Measurements from ENCODE around the gene CHIA. TPM values are rescaled to one million over a fixed set of nuclear protein-coding genes. Genes with fewer than 3 reads are reported as not detected.

Gene CHIA
- total RNA-seq, 4 donors from 2014 or later: not detected

DNA sequence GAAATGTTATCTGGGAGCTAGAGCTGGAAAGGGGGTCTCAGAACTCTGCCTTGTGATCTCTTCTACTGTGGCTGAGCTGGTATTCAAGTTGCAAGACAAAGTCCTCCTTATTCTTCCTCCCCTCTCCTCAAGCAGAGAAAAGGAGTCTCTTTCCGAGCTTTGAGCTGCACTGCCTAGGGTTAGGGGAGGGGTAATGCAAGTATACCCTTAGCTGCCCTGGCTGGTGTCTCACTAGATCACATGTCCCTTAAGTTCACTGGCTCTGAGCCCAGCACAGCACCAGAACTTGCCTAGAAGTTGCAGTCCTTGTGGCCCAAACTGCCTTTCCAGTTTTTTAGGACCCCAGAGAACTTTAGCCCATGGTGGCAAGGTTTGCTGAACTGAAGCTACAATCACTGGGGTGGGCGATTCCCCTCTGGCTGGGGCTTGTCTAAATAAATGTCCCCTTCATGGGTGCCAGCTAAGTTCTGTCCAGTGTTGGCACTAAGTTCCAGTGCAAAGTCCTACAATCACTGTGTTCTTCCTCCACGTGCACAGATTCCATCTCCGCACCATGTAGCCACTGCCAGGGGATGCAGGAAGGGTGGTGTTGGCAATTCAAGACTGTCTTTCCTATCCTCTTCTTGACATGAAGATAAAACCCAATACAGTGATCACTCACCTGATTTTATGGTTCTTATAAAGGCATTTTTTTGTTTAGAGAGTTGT is 22.7 kb upstream of the CHIA start:
- no peaks in the 10 kb centered on the region for H3K36me3 ChIP-seq
- H3K4me1 ChIP-seq: peaks cover 0 to 10% (median 4%) of the 10 kb centered on the region in 3 donors
- peaks cover 6 to 66% (median 11%) of the 10 kb centered on the region in 4 donors for H3K27me3 ChIP-seq
- H3K4me3 ChIP-seq: no peak overlapping the region
- WGBS, 2 donors: 67 to 70% methylated on average over 3 of the region's 4 CpGs
- TF ChIP-seq POLR2A (IDR thresholded peaks at IDR 0.05): no peak
- TF ChIP-seq, protein P1, sequence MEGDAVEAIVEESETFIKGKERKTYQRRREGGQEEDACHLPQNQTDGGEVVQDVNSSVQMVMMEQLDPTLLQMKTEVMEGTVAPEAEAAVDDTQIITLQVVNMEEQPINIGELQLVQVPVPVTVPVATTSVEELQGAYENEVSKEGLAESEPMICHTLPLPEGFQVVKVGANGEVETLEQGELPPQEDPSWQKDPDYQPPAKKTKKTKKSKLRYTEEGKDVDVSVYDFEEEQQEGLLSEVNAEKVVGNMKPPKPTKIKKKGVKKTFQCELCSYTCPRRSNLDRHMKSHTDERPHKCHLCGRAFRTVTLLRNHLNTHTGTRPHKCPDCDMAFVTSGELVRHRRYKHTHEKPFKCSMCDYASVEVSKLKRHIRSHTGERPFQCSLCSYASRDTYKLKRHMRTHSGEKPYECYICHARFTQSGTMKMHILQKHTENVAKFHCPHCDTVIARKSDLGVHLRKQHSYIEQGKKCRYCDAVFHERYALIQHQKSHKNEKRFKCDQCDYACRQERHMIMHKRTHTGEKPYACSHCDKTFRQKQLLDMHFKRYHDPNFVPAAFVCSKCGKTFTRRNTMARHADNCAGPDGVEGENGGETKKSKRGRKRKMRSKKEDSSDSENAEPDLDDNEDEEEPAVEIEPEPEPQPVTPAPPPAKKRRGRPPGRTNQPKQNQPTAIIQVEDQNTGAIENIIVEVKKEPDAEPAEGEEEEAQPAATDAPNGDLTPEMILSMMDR (IDR thresholded peaks at IDR 0.05): no peak
- intact Hi-C loops (cut with DNase I): no loop called here
- H3K27ac ChIP-seq: no peak overlapping the region
- DNase-seq: no peak
- no peaks in the 10 kb centered on the region for H3K9me3 ChIP-seq

DNA sequence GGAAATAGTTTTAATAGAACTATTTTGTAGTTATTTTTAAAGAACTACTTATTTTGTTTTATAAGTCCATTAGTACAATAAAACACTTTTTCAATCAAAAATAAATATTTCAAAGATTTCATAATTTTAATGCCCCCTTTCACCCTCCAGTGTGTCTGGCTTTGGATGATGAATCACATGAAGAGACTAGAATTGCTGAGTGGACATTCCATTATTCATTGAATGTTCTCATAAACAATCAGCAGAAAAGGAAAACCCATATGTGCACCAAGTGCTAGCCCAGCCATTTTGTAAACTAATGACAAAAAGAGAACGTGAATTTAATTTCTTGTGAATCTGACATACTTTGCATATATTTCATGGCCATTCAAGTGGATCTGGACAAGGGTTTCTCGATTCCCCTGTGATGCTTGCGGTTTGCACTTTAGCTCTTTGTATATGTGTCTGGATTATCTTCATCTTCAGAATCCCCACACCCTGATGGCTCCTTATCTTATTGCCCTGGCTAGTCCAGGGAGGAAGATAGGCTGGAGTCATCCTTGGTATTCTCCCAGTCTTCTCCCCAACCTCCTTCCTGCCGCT is 20.7 kb upstream of the CHIA start:
- no peak overlapping the region for H3K27ac ChIP-seq
- H3K4me1 ChIP-seq: peaks cover 0 to 10% (median 4%) of the 10 kb centered on the region in 3 donors
- no peak for TF ChIP-seq POLR2A (IDR thresholded peaks at IDR 0.05)
- TF ChIP-seq, protein P1 (IDR thresholded peaks at IDR 0.05): no peak
- intact Hi-C loops (cut with DNase I): no loop called here
- no peaks in the 10 kb centered on the region for H3K36me3 ChIP-seq
- H3K4me3 ChIP-seq: no peak overlapping the region
- H3K9me3 ChIP-seq: no peaks in the 10 kb centered on the region
- peaks cover 6 to 68% (median 11%) of the 10 kb centered on the region in 4 donors for H3K27me3 ChIP-seq
- no peak for DNase-seq
- WGBS, 2 donors: 74 to 84% methylated on average over 4 of the region's 4 CpGs

DNA sequence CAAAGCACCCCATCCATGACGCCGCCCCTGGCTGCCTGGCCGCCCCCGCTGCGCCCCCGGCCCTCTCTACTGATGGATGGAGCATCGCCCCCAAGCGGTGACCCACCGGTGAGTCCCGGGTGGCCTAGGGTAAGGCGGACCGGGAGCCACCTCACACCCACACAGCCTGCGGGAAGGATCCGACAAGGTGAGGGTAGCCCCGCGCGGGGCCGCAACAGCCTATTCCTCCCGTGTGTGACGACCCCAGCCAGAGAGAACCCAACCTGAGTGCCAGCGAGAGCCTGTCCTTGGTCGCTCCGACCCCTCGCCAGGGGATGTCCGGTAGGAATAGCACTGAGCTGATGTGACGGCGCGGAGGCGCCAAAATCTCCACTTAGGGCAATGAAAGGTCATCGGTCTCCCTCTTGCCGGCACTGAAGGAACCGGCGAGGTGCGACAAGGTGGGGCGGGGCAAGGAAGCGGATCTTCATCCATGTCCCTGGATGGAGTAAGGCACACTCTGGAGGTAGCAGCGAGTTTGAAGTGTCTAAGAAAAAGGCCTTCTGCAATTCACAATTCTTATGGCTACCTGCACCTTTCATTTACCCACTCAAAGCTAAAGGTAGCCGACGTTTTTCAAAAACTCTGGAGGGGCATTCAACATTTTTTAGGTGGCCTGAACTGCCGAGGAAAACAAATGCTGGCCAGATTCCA is 19.7 kb upstream of the CHIA start:
- TF ChIP-seq POLR2A (IDR thresholded peaks at IDR 0.05): no peak
- TF ChIP-seq, protein P1 (IDR thresholded peaks at IDR 0.05): no peak
- Histone ChIP-seq H3K36me3 (no peaks in the 10 kb centered on the region), H3K4me3 (peak overlapping the region in 1 of 4 donors; percentile 20), H3K4me1 (peaks cover 0 to 10% (median 4%) of the 10 kb centered on the region in 3 donors), H3K9me3 (no peaks in the 10 kb centered on the region), H3K27ac (no peak overlapping the region), H3K27me3 (peaks cover 6 to 68% (median 11%) of the 10 kb centered on the region in 4 donors)
- no peak for DNase-seq
- WGBS, 2 donors: 28% methylated on average over 15 of the region's 40 CpGs; no CpG with 5 or more reads in 1 of the 2 donors
- intact Hi-C loops (cut with DNase I): no loop called here

DNA sequence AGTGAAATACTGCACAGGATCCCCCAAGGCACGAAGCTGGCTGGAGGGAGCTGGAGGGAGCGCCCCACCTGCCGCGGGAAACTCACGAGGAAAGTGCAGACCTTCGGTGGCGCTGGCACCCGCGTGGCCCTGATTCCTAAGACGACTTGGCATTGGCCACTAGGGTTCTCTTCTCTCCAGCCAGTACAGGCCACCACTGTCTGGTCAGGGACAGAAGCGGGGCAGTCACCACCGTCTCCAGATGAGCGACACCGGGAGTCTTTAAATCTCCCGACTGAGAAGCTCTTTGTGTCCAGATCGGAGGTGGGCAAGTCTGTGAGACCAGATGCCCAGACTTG is 19.2 kb upstream of the CHIA start:
- WGBS, 2 donors: 5 to 32% methylated on average over 6 to 13 of the region's 16 CpGs
- intact Hi-C loops (cut with DNase I): no loop called here
- no peak overlapping the region for H3K27ac ChIP-seq
- H3K36me3 ChIP-seq: no peaks in the 10 kb centered on the region
- DNase-seq: no peak
- no peaks in the 10 kb centered on the region for H3K9me3 ChIP-seq
- no peak for TF ChIP-seq POLR2A (IDR thresholded peaks at IDR 0.05)
- TF ChIP-seq, protein P1 (IDR thresholded peaks at IDR 0.05): no peak
- peaks cover 6 to 65% (median 11%) of the 10 kb centered on the region in 4 donors for H3K27me3 ChIP-seq
- H3K4me1 ChIP-seq: peaks cover 0 to 10% (median 4%) of the 10 kb centered on the region in 3 donors
- peak overlapping the region in 1 of 4 donors; percentile 20 for H3K4me3 ChIP-seq

DNA sequence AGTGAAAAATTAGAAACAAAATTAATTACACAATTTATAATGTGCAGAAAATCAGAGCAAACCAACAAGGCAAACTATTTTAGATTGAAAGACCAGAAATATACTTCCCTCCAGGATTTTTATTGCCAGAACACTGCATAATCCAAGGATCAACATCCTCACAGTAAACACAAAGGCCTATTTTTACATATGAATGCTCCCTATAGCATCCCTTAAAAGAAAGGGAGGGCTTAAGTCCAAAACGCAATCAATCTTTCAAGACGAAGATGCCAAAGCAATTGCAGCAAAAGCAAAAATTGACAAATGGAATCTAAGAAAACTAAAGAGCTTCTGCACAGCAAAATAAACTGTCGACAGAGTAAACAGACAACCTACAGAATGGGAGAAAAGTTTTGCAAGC is 18.6 kb upstream of the CHIA start:
- Histone ChIP-seq H3K4me3 (no peak overlapping the region), H3K36me3 (no peaks in the 10 kb centered on the region), H3K4me1 (peaks cover 0 to 10% (median 4%) of the 10 kb centered on the region in 3 donors), H3K27ac (no peak overlapping the region), H3K27me3 (peaks cover 6 to 58% (median 11%) of the 10 kb centered on the region in 4 donors), H3K9me3 (no peaks in the 10 kb centered on the region)
- intact Hi-C loops (cut with DNase I): no loop called here
- WGBS, 2 donors: 47 to 49% methylated on average over 3 of the region's 3 CpGs
- no peak for DNase-seq
- TF ChIP-seq POLR2A (IDR thresholded peaks at IDR 0.05): no peak
- TF ChIP-seq, protein P1 (IDR thresholded peaks at IDR 0.05): no peak
